Cardiac fibroblast (primary cell): ENCODE results near the gene FAM234B.

Source experiments
- DNase-seq, 2 donors: peaks; one replicate each; pipeline versions ENCODE4 v3.0.0 to v3.0.0-alpha.2; 2010; ENCODE audit warnings: low read depth in 2 of 2
- H3K4me3 ChIP-seq, 2 donors: replicated peaks in 1 of 2; 1 replicate in 1 of 2; 2 replicates in 1 of 2; pipeline ENCODE4 v1.5.1; 2011; ENCODE audit warnings: low read depth in 2 of 2, low read length in 2 of 2, mild to moderate bottlenecking in 2 of 2, moderate library complexity in 1 of 2
- TF ChIP-seq, protein P1 (sequence below): IDR thresholded peaks from one replicate; pipeline ENCODE4 v1.5.1; 2011; ENCODE audit warnings: low read depth, mild to moderate bottlenecking, low read length, inconsistent platforms

Gene FAM234B

DNA sequence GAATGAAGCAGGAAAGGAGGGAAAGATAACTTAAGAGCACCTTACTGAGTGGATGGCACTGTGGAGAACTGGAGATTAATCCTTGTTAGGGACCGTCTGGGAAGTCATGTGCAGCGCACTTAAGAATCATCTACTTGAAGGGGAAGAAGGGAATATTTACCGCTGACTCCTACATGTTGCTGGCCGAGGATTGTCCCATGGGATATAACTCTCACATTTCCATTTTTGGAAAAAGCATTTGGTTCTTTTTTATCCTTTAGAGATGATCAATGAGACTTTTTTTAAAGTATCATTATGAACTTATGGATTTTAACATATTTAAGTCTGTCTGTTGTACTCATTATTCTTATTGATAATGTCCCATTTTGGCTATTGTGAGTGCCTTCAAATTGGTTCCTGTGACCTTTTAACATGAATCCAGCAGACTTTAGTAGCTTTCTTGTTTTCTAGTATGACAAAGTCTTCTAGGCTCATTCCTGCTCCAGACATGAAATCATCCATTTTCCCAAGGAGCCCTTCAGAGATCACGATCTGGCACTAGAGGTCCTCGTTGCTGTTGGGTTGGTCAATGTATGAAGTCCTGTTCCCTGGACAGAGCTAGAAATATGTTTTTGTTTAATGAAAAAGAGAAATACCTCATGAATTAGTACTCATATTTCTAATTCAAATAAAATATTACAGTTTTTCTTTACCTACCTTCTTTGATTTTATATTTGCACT is 20.2 kb upstream of the FAM234B start:
- DNase-seq, result peak; percentile 79 to 86
- TF ChIP-seq, protein P1, sequence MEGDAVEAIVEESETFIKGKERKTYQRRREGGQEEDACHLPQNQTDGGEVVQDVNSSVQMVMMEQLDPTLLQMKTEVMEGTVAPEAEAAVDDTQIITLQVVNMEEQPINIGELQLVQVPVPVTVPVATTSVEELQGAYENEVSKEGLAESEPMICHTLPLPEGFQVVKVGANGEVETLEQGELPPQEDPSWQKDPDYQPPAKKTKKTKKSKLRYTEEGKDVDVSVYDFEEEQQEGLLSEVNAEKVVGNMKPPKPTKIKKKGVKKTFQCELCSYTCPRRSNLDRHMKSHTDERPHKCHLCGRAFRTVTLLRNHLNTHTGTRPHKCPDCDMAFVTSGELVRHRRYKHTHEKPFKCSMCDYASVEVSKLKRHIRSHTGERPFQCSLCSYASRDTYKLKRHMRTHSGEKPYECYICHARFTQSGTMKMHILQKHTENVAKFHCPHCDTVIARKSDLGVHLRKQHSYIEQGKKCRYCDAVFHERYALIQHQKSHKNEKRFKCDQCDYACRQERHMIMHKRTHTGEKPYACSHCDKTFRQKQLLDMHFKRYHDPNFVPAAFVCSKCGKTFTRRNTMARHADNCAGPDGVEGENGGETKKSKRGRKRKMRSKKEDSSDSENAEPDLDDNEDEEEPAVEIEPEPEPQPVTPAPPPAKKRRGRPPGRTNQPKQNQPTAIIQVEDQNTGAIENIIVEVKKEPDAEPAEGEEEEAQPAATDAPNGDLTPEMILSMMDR, result peak; percentile 47
- H3K4me3 ChIP-seq, result no peak overlapping the region

DNA sequence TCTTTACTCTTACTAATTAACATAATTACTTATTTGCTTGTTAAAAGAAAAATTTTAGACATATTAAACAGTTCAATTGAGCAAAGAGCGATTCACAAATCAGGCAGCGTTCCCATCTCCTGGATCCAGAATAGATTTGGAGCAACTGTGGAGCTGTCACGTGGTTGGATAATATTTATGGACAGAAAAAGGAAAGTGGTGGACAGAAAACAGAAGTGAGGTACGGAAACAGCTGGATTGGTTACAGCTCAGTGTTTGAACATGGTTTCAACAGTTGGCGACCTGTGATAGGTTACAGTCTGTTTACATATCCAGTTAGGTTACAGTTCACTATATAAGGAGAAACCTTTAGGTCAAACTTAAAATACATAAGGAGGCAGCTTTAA is 19.7 kb upstream of the FAM234B start:
- no peak overlapping the region for H3K4me3 ChIP-seq
- peak in 1 of 2 donors; percentile 20 for DNase-seq
- TF ChIP-seq, protein P1, result no peak

DNA sequence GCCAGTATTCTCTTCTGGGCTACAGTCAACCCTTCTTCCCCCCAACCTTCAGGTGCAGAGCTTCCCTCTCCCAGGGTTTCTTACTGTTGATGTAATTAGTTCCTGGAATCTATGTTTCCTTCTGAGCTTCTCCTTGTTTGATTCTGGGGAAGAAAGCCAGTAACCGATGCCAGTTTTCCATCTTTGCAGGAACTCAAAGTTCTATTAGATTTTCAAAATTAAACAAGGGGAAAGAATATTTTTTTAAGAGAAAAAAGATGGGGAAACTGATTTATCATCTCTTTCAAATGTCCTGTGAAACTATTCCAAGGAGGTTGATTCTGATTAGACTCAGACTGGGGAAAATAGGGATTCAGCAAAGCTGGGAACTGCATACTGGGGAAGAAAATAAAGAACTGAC is 17.9 kb upstream of the FAM234B start:
- peak in 1 of 2 donors; percentile 24 for DNase-seq
- TF ChIP-seq, protein P1, result no peak
- no peak overlapping the region for H3K4me3 ChIP-seq

DNA sequence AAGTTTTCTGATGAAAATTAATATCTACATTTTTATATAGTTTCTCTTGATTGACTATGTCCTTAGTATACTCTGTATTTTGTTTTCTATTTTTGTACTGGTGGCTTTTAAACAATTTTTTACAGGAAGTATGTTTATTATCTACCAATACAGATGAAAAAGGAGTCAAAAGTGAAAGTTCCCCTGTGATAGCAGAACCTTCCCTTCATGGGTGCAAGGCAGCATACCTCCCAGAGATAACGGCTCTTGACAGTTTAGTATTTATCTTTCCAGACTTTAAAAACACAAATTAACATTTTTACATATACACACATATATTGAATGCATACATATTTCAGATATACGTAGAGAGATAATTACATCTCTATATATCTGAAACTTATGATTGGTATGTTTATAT is 17.1 kb upstream of the FAM234B start:
- no peak for DNase-seq
- H3K4me3 ChIP-seq, result no peak overlapping the region
- TF ChIP-seq, protein P1, result no peak

DNA sequence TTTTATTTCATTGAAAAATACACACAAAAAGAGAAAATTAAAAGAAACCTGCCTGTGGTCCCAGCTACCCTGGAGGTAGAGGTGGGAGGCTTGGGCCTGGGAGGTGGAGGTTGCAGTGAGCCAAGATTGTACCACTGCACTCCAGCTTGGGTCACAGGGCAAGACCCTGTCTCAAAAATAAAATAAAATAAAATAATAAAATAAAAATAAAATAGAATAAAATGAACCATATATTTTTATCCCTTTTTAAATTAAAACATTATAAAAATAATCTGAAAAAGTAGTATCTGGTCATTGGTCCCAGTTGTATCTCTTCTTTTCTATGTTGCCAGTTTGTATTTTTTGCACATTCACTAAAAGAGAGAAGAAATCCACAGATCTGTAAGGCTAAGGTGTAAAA is 16.7 kb upstream of the FAM234B start:
- TF ChIP-seq, protein P1, result no peak
- H3K4me3 ChIP-seq, result no peak overlapping the region
- no peak for DNase-seq

DNA sequence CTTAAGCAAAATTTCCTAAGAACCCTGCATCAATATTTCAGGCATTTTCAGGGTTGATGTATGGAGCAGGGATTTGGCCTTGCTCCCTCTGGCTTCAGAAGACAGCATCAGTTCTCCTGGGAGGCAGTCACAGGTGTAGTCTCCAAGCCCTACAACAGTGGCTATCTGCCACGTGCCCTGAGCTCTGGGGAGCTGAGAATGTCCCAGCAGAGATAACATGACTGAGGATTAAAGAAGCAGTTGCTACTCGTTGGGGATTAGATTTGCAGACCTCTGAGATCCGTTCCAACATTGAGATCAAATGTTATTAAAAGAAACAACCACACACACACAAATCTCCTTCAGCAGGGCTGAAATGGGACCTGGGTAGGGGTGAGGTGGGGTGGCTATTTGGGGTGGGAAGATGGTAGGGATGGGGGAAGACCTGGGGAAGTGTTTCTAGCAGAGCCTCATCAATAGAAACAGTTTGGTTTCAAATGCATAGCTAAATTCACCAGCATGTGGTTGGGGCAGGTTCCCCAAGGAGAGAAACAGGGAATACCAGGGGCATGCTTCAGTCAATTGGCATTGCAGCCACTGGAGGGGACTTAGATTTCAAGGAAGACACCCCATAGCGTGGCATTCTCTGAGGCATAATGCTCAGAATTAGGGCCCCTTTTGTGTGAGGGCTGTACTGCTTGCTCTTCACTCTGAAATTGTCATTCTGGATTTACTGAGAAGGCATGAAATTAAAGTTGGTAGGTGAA is 15.2 kb upstream of the FAM234B start:
- no peak overlapping the region for H3K4me3 ChIP-seq
- TF ChIP-seq, protein P1, result no peak
- DNase-seq, result no peak
